Central memory CD4-positive, alpha-beta T cell (primary cell): ENCODE measurements around the gene RAX2.

Experiments used
- DNase-seq: peaks from one replicate; pipeline ENCODE4 v3.0.0; 2022

RAX2 gene

DNA sequence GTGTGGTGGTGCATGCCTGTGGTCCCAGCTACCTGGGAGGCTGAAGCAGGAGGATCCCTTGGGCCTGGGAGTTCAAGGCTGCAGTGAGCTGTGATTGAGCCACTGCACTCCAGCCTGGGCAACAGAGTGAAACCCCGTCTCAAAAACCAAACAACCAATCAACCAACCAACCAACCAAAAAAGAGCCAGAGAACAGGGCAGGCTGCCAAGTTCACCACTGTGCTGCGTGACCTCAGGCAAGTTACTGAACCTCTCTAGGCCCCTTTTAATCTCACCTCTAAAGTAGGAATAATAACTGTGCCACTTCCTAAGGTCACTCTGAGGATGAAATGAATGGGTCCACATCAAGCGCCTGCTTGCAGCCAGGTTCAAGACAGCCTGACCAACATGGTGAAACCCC is 46.9 kb downstream of the RAX2 start:
- no peak for DNase-seq

DNA sequence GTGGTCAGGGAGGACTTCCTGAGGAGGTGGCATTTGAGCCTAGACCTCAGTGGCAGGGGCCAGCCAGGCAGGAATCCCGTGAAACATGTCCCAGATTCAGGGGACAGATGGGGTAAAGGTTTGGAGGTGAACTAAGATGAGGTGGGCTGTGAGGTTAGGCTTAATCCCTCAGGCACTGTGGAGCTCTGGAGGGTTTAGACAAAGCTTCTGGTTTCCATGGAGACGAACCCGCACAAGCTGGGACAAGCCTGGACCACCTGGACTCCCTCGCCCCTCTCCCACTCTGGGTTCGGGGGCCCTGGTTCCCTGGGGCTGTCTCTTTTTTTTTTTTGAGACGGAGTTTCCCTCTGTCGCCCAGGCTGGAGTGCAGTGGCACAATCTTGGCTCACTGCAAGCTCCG is 48.1 kb downstream of the RAX2 start:
- DNase-seq = no peak

DNA sequence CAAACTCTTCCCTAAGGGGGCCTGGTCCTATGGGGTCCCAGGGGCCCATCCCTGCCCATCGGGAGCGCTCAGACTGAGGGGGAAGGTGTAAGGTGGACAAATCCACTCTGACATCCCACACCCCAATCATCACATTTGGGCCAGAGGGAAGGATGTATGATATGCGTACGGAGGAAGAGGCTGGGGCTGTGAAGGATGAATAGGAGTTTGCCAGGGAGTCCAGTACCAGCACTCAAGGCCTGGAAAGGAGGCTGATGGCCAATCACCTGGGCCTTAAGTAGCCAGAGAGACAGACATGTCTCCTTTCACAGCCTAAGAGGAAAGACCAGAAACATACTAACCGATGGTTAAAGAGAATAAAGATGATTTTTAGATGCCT is 48.9 kb downstream of the RAX2 start:
- DNase-seq = no peak

DNA sequence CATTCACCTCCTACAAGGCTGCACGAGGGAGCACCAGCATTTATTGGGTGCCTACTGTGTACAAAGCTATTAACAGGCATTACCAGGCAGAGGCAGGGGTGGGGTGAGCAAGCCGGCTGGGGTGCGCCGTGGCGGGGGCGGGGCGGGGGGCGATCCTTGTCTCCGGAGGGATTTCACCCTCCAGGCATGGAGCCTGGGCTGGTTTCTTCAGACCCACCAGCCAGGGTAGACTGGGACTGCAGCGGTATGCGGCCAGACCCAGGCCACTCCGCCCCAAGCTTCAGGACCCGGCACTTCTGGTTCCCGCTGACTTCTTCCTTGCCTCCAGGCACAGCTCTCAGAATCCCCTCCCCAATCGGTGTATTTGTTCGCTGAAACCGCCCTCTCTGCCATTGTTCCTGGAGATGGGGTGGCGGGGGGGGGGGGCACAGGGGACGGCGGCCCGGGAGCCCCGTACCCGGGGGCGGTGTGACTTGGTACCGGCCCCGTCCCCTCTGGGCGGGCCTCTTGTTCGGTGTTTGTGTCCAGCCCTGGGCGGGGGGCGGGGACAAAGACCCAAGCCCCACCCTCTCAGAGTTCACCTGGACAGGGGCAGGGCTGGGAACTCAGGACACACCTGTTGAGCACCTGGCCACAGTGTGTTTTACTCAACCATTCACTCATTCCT is 49.5 kb downstream of the RAX2 start:
- DNase-seq = no peak

DNA sequence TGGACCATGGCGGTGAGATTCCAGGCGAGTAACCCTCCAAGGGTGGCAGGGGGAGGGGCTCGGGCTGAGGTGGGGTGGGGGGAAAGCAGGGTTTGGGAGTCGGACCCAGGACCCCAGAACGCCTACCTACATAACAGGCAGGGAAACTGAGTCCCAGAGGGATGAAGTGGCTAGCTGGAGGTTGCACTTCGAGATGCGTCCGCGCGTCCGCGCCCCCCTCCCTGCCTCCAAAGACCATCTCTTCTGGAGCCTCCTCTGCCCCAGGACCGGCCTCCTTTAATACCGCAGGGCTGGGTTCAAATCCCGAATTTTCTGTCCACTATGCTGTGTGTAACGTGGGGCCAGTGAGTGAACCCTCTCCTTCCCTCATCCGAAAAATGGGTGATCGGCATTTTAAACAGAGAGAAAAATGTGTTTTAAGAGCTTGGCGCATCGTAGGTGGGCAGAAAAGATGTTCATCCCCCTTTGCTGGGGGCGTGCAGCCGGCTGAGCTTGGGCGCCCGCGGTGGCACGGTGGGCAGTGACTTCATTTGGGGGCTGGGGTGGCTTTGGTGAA is 50.1 kb downstream of the RAX2 start:
- DNase-seq = no peak

DNA sequence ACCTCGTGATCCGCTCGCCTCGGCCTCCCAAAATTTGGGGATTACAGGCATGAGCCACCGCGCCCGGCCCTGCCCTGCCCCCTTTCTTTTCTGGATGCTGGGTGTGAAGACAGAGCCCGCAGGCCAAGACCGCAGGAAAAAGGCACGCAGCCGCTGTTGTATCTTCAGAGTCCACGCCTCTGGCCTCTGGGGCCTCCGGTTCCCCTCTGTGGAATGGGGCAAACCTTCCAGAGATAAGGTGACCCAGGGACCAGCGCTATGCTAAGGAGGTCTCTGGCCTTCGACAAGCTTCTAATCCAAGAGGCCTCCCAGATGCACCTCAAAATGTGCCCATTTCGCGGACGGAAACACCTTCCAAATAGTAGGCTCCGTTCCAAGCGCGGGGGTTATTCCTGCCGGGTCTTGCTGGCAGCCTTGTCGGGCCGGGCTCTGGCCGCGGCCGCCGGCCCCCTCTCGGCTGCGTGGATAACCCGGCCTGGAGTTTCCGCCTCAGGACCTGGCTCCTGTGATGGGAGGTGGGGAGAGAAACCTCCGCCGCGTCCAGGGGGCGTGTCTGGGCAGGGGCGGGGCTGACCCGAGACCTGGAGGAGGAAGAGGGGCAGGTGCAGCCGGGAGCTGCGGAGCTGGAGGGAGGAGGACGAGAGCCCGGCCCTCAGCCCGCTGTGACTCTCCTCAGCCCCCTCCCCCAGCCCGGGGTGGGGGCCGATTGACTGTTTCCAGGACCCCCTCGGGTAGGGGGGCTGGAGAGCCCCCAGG is 50.7 kb downstream of the RAX2 start:
- peak; percentile 87 for DNase-seq

DNA sequence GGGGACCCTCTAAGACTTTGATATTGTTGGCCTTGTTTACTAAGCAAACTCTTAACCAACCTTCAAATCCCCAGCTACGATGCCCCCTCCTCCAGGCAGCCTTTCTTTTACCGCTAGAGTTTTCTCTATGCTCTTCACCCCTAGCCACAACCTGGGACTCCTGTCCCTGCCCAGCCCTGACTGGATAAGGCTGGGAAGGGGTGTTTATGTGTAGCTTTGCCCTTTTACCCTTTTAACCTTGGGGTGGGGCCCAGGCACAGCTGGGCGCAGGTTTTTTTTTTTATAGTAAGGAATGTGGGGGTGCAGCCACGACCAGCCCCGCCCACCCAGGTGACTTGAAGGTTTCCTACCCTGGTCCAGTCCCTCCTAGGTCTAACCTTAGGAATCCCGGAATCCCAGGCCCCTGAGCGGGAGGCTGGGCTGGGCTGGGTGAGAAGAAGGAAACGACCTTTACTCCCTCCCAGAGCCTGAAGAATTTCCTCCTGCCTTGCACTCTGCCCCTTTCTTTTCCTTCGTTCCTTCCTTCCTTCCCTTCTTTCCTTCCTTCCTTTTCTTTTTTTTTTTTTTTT is 51.6 kb downstream of the RAX2 start:
- DNase-seq = no peak

DNA sequence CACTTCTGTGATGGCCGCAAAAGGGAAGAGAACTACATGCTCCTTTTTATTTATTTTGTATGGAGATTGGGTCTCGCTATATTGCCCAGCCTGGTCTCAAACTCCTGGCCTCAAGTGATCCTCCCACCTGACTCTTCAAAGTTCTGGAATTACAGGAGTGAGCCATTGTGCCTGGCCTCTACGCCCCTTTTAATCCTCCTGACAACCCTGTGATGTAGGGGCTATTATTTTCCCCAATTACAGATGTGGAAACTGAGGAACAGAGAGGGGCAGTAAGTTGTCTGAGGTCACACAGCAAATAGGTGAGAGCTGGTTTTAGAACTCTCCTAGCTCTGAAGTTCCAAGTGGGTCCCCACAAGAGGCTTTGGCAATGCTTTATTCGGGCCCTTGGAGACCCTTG is 52.2 kb downstream of the RAX2 start:
- no peak for DNase-seq
